Neural progenitor cell (in vitro differentiated cells): ENCODE results near the gene ATG5. TPM values are rescaled to one million over a fixed set of nuclear protein-coding genes. Genes with fewer than 3 reads are reported as not detected.

Source experiments
- DNase-seq: peaks from one replicate; pipeline ENCODE4 v3.0.0-alpha.2; 2016; ENCODE audit warnings: low spot score
- H2AFZ ChIP-seq: fragments of 200-600 bp; sonication (generic); replicated peaks from 2 replicates; pipeline ENCODE4 v1.6.1; 2016; ENCODE audit warnings: antibody characterized with exemption
- H3F3A ChIP-seq: fragments of 200-600 bp; sonication (generic); 2 replicates; pipeline ENCODE4 v1.6.1; 2016; ENCODE audit warnings: antibody characterized with exemption, low read depth
- H3K27ac ChIP-seq: fragments of 200-600 bp; sonication (generic); 2 replicates; pipeline ENCODE4 v1.5.1; 2016; ENCODE audit warnings: mild to moderate bottlenecking
- H3K27me3 ChIP-seq: fragments of 200-600 bp; sonication (generic); 2 replicates; pipeline ENCODE4 v1.6.1; 2016; ENCODE audit warnings: mild to moderate bottlenecking, moderate library complexity
- H3K36me3 ChIP-seq: fragments of 200-600 bp; sonication (generic); 2 replicates; pipeline ENCODE4 v1.5.1; 2016
- H3K4me1 ChIP-seq: fragments of 200-600 bp; sonication (generic); 2 replicates; pipeline ENCODE4 v1.6.1; 2016; ENCODE audit warnings: mixed run types
- H3K4me2 ChIP-seq: fragments of 200-600 bp; sonication (generic); 2 replicates; pipeline ENCODE4 v1.6.1; 2016
- H3K4me3 ChIP-seq: fragments of 200-600 bp; sonication (generic); 2 replicates; pipeline ENCODE4 v1.5.1; 2016
- H3K79me2 ChIP-seq: fragments of 200-600 bp; sonication (generic); 2 replicates; pipeline ENCODE4 v1.6.1; 2016; ENCODE audit warnings: low read depth
- H3K9ac ChIP-seq: fragments of 200-600 bp; sonication (generic); 2 replicates; pipeline ENCODE4 v1.6.1; 2016
- H3K9me3 ChIP-seq: fragments of 200-600 bp; sonication (generic); 2 replicates; pipeline ENCODE4 v1.5.1; 2016; ENCODE audit warnings: low read depth
- H4K20me1 ChIP-seq: fragments of 200-600 bp; sonication (generic); 2 replicates; pipeline ENCODE4 v1.6.1; 2016; ENCODE audit warnings: low read depth
- H3K27ac Mint-ChIP-seq: 3 replicates; pipeline ENCODE4 v1.8.0; 2021; ENCODE audit warnings: mixed read lengths
- H3K27me3 Mint-ChIP-seq: 2 replicates; pipeline ENCODE4 v1.8.0; 2022; ENCODE audit warnings: low read depth, mild to moderate bottlenecking, inconsistent platforms, moderate library complexity, mixed read lengths; ENCODE audit not compliant: insufficient read depth
- H3K36me3 Mint-ChIP-seq: 3 replicates; pipeline ENCODE4 v1.8.0; 2021; ENCODE audit warnings: mixed read lengths
- H3K4me1 Mint-ChIP-seq: 3 replicates; pipeline ENCODE4 v1.8.0; 2021; ENCODE audit warnings: mixed read lengths
- H3K4me3 Mint-ChIP-seq: 3 replicates; pipeline ENCODE4 v1.8.0; 2021; ENCODE audit warnings: mild to moderate bottlenecking, moderate library complexity, mixed read lengths
- H3K9me3 Mint-ChIP-seq: 3 replicates; pipeline ENCODE4 v1.8.0; 2020; ENCODE audit warnings: mixed read lengths
- CTCF ChIP-seq: fragments of 200-600 bp; sonication (generic); IDR thresholded peaks from 2 replicates; pipeline ENCODE4 v1.5.1; 2017; ENCODE audit warnings: antibody characterized with exemption, mild to moderate bottlenecking
- EZH2 ChIP-seq: fragments of 200-600 bp; sonication (generic); IDR thresholded peaks from 2 replicates; pipeline ENCODE4 v1.6.1; 2017; ENCODE audit warnings: antibody characterized with exemption, mild to moderate bottlenecking, moderate library complexity
- EZH2phosphoT487 ChIP-seq: fragments of 200-600 bp; sonication (generic); IDR thresholded peaks from 2 replicates; pipeline ENCODE4 v1.6.1; 2017; ENCODE audit warnings: antibody characterized with exemption
- total RNA-seq: library from RNA; depleted of rRNA; stranded (reverse); fragments of >200 nt; gene quantifications from 2 replicates; pipeline ENCODE4 v1.2.3, GENCODE V29; 2015; ENCODE audit warnings: low replicate concordance

The ATG5 gene
- total RNA-seq, 1 donor from 2014 or later, result 45.0 TPM

GRCh38 chr6:106184629-106185028 is 140.9 kb downstream of the ATG5 start:
- Mint-ChIP-seq H3K9me3 (no peaks in the 10 kb centered on the region), H3K36me3 (no peaks in the 10 kb centered on the region), H3K4me3 (no peak overlapping the region), H3K27me3 (no peaks in the 10 kb centered on the region), H3K4me1 (no peaks in the 10 kb centered on the region), H3K27ac (no peak overlapping the region)
- H3K27me3 ChIP-seq, result no peaks in the 10 kb centered on the region
- no peak overlapping the region for H3K9ac ChIP-seq
- peaks cover 8% of the 10 kb centered on the region for H3K4me1 ChIP-seq
- H3K27ac ChIP-seq, result no peak overlapping the region
- H3K4me3 ChIP-seq, result no peak overlapping the region
- no peak overlapping the region for H2AFZ ChIP-seq
- no peak overlapping the region for H3K4me2 ChIP-seq
- H3K9me3 ChIP-seq, result no peaks in the 10 kb centered on the region
- H3K79me2 ChIP-seq, result no peaks in the 10 kb centered on the region
- H4K20me1 ChIP-seq, result no peaks in the 10 kb centered on the region
- no peaks in the 10 kb centered on the region for H3K36me3 ChIP-seq
- TF ChIP-seq EZH2phosphoT487 (no peak), EZH2 (no peak), CTCF (no peak)
- no peak for DNase-seq
- no peaks in the 10 kb centered on the region for H3F3A ChIP-seq

- Histone ChIP-seq H3K79me2 (no peaks in the 10 kb centered on the region), H3K4me1 (peaks cover 5% of the 10 kb centered on the region), H2AFZ (no peak overlapping the region), H4K20me1 (no peaks in the 10 kb centered on the region), H3K27ac (no peak overlapping the region), H3K27me3 (no peaks in the 10 kb centered on the region), H3K4me3 (no peak overlapping the region), H3F3A (no peaks in the 10 kb centered on the region), H3K36me3 (no peaks in the 10 kb centered on the region), H3K9me3 (no peaks in the 10 kb centered on the region), H3K4me2 (no peak overlapping the region), H3K9ac (no peak overlapping the region)
- no peaks in the 10 kb centered on the region for H3K36me3 Mint-ChIP-seq
- no peaks in the 10 kb centered on the region for H3K27me3 Mint-ChIP-seq
- H3K4me1 Mint-ChIP-seq, result no peaks in the 10 kb centered on the region
- TF ChIP-seq EZH2 (no peak), CTCF (no peak)
- no peak overlapping the region for H3K27ac Mint-ChIP-seq
- DNase-seq, result no peak
- no peak overlapping the region for H3K4me3 Mint-ChIP-seq
- no peaks in the 10 kb centered on the region for H3K9me3 Mint-ChIP-seq
These were observed 142.1 kb downstream of the ATG5 start for GRCh38 chr6:106183430-106183829.

- Mint-ChIP-seq H3K4me1 (no peaks in the 10 kb centered on the region), H3K9me3 (no peaks in the 10 kb centered on the region), H3K27me3 (no peaks in the 10 kb centered on the region), H3K36me3 (no peaks in the 10 kb centered on the region), H3K4me3 (no peak overlapping the region), H3K27ac (no peak overlapping the region)
- Histone ChIP-seq H3K79me2 (no peaks in the 10 kb centered on the region), H3K27me3 (no peaks in the 10 kb centered on the region), H3K9me3 (no peaks in the 10 kb centered on the region), H3K4me1 (peaks cover 10% of the 10 kb centered on the region), H3K9ac (no peak overlapping the region), H4K20me1 (no peaks in the 10 kb centered on the region), H3F3A (no peaks in the 10 kb centered on the region), H3K27ac (no peak overlapping the region), H3K4me2 (no peak overlapping the region), H2AFZ (no peak overlapping the region), H3K4me3 (no peak overlapping the region), H3K36me3 (no peaks in the 10 kb centered on the region)
- no peak for TF ChIP-seq CTCF
- no peak for TF ChIP-seq EZH2
- TF ChIP-seq EZH2phosphoT487, result no peak
- DNase-seq, result no peak
These were observed 143.1 kb downstream of the ATG5 start for GRCh38 chr6:106182455-106182854.
